Measurements from ENCODE around the gene LRRC27.

The LRRC27 gene

DNA sequence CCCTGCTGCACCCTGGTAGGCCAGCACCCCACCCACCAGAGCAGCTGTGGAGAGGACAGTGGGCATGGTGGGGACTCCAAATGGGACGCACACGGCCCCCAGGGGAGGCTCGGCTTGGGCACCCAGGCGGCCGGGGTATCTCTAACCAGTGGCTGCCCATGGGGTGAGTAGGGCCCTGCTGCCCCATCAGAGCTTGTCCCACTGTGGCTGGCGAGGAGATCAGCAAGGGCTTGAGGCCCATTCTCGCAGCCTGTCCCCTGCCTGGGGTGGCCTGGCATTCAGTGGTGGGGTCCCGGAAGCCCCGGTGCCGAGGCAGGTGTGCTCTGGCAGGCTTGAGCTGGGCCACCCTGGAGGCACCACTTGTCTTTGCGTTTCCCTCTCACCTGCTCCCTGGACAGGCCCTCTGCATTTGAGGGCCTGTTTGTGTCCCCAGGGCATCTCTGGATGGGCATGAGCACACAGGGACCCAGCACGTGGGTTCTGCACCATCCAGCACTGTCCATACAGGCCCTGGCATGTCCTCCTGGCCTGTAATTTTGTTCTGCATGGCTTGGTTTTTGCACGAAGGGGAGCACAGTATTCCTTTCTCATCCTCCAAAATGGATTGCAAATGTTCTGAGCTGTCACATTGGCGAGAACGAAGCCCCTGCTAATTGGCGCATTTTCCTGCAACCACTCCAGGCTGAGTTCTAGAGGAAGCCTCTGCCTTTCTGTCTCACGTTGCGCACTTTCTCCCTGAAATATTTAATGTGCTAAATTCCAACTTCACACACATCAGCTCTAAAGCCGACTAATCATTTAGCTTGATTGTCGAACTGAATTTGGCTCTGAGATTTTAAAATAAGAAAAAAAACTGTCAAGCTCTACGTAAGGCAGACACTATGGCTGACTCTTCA lies 92.2 kb downstream of the LRRC27 start:
- no peak for DNase-seq (ENCODE audit: low spot score)
- no peak overlapping the region for H3K4me3 Mint-ChIP-seq
- peaks cover 5% of the 10 kb centered on the region for H3K4me1 Mint-ChIP-seq (ENCODE audit: low read depth)
- H3K9me3 Mint-ChIP-seq = no peaks in the 10 kb centered on the region
- no peak overlapping the region for H3K27ac Mint-ChIP-seq
- H3K36me3 Mint-ChIP-seq (ENCODE audit: low read depth) = no peaks in the 10 kb centered on the region
- H3K27me3 Mint-ChIP-seq (ENCODE audit: low read depth) = no peaks in the 10 kb centered on the region

DNA sequence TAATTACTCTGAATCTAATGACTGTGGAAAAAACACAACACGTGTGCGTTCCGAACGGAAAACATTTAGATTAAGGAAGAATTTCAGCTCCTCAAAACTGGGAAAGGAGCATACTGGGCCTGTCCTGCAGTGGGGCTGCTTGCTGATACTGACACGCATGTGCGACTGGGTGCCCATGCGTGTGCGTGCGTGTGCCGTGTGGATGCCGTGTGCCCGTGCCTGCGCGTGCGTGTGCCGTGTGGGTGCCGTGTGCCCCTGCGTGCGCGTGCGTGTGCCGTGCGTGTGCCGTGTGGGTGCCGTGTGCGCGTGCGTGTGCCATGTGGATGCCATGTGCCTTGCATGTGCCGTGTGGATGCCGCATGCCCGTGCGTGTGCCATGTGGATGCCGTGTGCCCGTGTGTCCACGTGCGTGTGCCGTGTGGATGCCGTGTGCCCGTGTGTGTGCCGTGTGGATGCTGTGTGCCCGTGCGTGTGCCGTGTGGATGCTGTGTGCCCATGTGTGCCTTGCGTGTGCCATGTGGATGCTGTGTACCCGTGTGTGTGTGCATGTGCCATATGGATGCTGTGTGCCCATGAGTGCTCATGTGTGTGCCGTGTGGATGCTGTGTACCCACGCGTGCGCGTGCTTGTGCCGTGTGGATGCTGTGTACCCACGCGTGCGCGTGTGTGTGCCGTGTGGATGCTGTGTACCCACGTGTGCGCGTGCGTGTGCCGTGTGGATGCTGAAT lies 93.2 kb downstream of the LRRC27 start:
- no peaks in the 10 kb centered on the region for H3K36me3 Mint-ChIP-seq (ENCODE audit: low read depth)
- H3K4me3 Mint-ChIP-seq = no peak overlapping the region
- H3K27me3 Mint-ChIP-seq (ENCODE audit: low read depth) = no peaks in the 10 kb centered on the region
- H3K9me3 Mint-ChIP-seq = no peaks in the 10 kb centered on the region
- H3K4me1 Mint-ChIP-seq (ENCODE audit: low read depth) = peaks cover 5% of the 10 kb centered on the region
- DNase-seq (ENCODE audit: low spot score) = no peak
- H3K27ac Mint-ChIP-seq = no peak overlapping the region

DNA sequence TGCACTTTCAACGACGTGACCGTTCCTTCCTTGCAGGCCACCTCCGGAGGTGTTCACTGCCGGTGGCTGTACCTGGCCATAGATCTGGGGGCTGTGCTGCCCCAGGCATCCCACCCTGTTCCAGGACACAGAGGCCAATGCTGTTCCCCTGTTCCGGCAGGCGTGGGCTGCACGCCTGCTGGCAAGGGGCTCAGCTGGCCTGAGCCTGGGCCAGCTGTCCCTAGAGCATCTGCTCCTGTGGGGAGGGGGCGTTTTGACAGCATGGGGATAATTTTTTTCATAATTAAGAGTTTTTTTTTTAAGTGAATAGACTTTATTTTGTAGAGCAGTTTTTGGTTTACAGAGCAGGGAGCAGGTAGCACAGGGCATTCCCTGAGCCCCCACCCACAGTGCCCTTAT lies 93.8 kb downstream of the LRRC27 start:
- no peak for DNase-seq (ENCODE audit: low spot score)
- H3K4me1 Mint-ChIP-seq (ENCODE audit: low read depth) = peaks cover 5% of the 10 kb centered on the region
- no peak overlapping the region for H3K27ac Mint-ChIP-seq
- no peak overlapping the region for H3K4me3 Mint-ChIP-seq
- H3K9me3 Mint-ChIP-seq = no peaks in the 10 kb centered on the region
- H3K27me3 Mint-ChIP-seq (ENCODE audit: low read depth) = no peaks in the 10 kb centered on the region
- H3K36me3 Mint-ChIP-seq (ENCODE audit: low read depth) = no peaks in the 10 kb centered on the region

DNA sequence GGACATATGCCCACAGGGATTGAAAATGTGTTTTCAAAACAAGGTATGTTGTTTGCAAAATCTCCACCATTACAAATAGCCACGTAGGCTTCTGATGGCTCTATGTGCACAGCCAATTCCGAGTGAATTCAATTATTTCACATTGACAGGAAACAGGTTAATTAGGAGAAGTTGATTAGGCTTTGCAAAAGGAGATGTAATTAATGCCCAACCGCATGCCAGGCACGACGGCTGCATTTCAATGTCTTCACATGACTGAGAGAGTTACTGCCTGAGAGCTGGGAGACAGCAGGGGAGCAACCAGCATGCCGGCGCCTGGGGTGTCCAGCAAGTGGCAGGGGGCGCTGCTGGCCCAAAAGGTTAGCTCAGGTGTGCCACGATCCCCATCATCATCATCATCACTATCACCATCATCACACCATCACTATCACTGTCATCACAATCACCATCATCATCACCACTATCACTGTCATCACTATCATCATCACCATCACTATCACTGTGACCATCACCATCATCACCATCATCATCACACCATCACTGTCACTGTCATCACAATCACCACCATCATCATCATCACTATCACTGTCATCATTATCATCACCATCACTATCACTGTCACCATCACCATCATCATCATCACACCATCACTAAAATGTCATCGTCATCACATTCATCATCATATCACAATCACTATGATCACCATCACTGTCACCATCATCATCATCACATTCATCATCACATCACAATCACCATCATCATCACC lies 95.2 kb downstream of the LRRC27 start:
- H3K4me1 Mint-ChIP-seq (ENCODE audit: low read depth) = peaks cover 5% of the 10 kb centered on the region

DNA sequence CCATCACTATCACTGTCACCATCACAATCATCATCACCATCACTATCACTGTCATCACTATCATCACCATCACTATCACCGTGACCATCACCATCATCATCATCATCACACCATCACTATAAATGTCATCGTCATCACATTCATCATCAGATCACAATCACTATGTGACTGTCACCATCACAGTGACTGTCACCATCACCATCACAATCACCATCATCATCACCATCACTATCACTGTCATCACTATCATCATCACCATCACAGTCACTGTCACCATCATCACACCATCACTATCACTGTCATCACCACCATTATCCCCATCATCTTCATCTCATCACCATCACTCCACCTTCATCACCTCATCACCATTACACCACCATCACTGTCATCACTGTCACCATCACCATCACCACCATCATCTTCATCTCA lies 96.0 kb downstream of the LRRC27 start:
- Mint-ChIP-seq H3K4me3 (no peak overlapping the region), H3K4me1 (ENCODE audit: low read depth) (peaks cover 3% of the 10 kb centered on the region), H3K27ac (no peak overlapping the region), H3K27me3 (ENCODE audit: low read depth) (no peaks in the 10 kb centered on the region), H3K9me3 (no peaks in the 10 kb centered on the region), H3K36me3 (ENCODE audit: low read depth) (no peaks in the 10 kb centered on the region)
- DNase-seq (ENCODE audit: low spot score) = no peak

More for the DNA sequence above, 95.2 kb downstream of the LRRC27 start:
- no peaks in the 10 kb centered on the region for H3K9me3 Mint-ChIP-seq
- H3K36me3 Mint-ChIP-seq (ENCODE audit: low read depth) = no peaks in the 10 kb centered on the region
- no peaks in the 10 kb centered on the region for H3K27me3 Mint-ChIP-seq (ENCODE audit: low read depth)
- no peak overlapping the region for H3K4me3 Mint-ChIP-seq
- no peak overlapping the region for H3K27ac Mint-ChIP-seq
- DNase-seq (ENCODE audit: low spot score) = no peak

DNA sequence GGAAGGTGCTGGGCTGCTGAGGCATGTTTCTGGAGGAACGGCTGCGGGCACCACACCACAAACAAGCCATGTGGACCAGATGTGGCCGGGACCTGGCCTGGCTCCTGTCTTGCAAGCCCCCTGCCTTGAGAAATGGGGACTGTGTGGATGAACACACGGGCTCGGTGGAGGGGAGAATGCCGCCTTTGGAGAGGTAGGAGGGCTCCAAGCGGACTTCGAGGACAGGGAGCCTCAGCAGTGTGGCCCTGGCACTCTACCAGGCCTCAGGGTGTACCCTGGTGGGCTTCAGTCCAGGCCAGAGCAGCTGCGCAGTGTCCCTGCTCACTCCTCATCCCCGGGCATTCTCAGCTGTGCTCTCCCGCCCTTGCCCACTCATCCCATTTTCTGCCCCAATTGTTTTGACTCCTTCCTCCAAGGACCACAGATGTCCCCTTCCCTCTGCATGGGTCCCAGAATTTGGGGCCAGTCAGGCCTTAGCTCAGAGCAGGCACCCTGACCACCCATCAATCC lies 96.5 kb downstream of the LRRC27 start:
- Mint-ChIP-seq H3K36me3 (ENCODE audit: low read depth) (no peaks in the 10 kb centered on the region), H3K9me3 (no peaks in the 10 kb centered on the region), H3K4me1 (ENCODE audit: low read depth) (no peaks in the 10 kb centered on the region), H3K27ac (no peak overlapping the region), H3K4me3 (no peak overlapping the region), H3K27me3 (ENCODE audit: low read depth) (no peaks in the 10 kb centered on the region)
- no peak for DNase-seq (ENCODE audit: low spot score)
